A549 (cell line): ENCODE results near the gene ZNF335. TPM values are rescaled to one million over a fixed set of nuclear protein-coding genes. Genes with fewer than 3 reads are reported as not detected.
A peak's percentile ranks its signal among the peaks of the same experiment; 100 is the strongest.
"Not testable (repeated sequence)": the region's sequence is repeated elsewhere in the genome, so short reads cannot be mapped to it uniquely, and the experiment has no call there.

Experiments used
- ATAC-seq, 2 experiments: fragments of 200-7000 bp in 1 of 2; fragments of >200 bp in 1 of 2; cut with Nextera tagmentation in 1 of 2; cut with Tn5 transposase in 1 of 2; 3 replicates each; pipeline versions ENCODE4 v1.8.0 to v1.9.1; 2018 to 2020; ENCODE audit warnings: mild to moderate bottlenecking in 1 of 2, moderate library complexity in 1 of 2
- CTCF ChIA-PET: fragments of 300-600 bp; sonication (Branson Sonifier 250); formaldehyde crosslinking; extraction: SDS; loops from one replicate; lab custom pipeline; 2021; ENCODE audit warnings: antibody characterized with exemption, inconsistent platforms; lab: Yijun Ruan, JAX
- POLR2A ChIA-PET: fragments of 350-600 bp; formaldehyde crosslinking; extraction: SDS; loops from one replicate; lab custom pipeline; 2021; ENCODE audit warnings: antibody characterized with exemption, inconsistent platforms; lab: Yijun Ruan, JAX
- DNase-seq, 2 experiments: peaks; one replicate each; pipeline versions ENCODE4 v3.0.0 to v3.0.0-alpha.2; 2011 to 2016; ENCODE audit warnings: low read depth in 1 of 2, low spot score in 1 of 2
- FAIRE-seq: peaks from 2 replicates; lab custom pipeline; 2011; peaks lifted over from hg19 to GRCh38; lab: Jason Lieb, UNC
- H3K27ac ChIP-seq, 2 experiments: fragments of >200 bp; sonication (Bioruptor Twin); formaldehyde crosslinking; 3 replicates each; pipeline ENCODE4 v1.5.1; 2016 to 2017
- H3K4me1 ChIP-seq: fragments of >200 bp; sonication (Bioruptor Twin); formaldehyde crosslinking; 3 replicates; pipeline ENCODE4 v1.6.1; 2016
- H3K4me2 ChIP-seq: fragments of >200 bp; sonication (Bioruptor Twin); formaldehyde crosslinking; 3 replicates; pipeline ENCODE4 v1.6.1; 2016
- H3K4me3 ChIP-seq: fragments of >200 bp; sonication (Bioruptor Twin); formaldehyde crosslinking; 3 replicates; pipeline ENCODE4 v1.5.1; 2016
- H3K9me3 ChIP-seq: fragments of >200 bp; sonication (Bioruptor Twin); formaldehyde crosslinking; 3 replicates; pipeline ENCODE4 v1.6.1; 2016
- BCL3 ChIP-seq: fragments of >200 bp; sonication (Bioruptor Twin); formaldehyde crosslinking; IDR thresholded peaks from 3 replicates; pipeline ENCODE4 v1.6.1; 2016
- EHMT2 ChIP-seq: fragments of 200-600 bp; sonication (generic); IDR thresholded peaks from 2 replicates; pipeline ENCODE4 v1.6.1; 2016; ENCODE audit warnings: antibody characterized with exemption, low read depth, mild to moderate bottlenecking, moderate library complexity
- FOSL2 ChIP-seq, 2 experiments: fragments of 450-650 bp in 1 of 2; fragments of >200 bp in 1 of 2; sonication (Bioruptor Twin) in 1 of 2; formaldehyde crosslinking; IDR thresholded peaks; 2 replicates each; pipeline versions ENCODE4 v1.5.0 to v1.6.1; 2016 to 2020; ENCODE audit warnings: mild to moderate bottlenecking in 1 of 2, moderate library complexity in 1 of 2
- JUN ChIP-seq, 2 experiments: fragments of >200 bp; sonication (Bioruptor Twin); formaldehyde crosslinking; IDR thresholded peaks; 2 replicates in 1 of 2; 3 replicates in 1 of 2; pipeline ENCODE4 v1.6.1; 2016 to 2017
- PBX3 ChIP-seq: IDR thresholded peaks from 2 replicates; pipeline ENCODE4 v1.6.1; 2012
- WGBS: methylation state at CpG from one replicate; pipeline ENCODE4 v1.1.6; 2017; ENCODE audit errors: missing lambda C conversion rate; 5-methylcytosine and 5-hydroxymethylcytosine counted together
- polyA plus RNA-seq, 4 experiments: library from polyadenylated mRNA; depleted of rRNA in 3 of 4; stranded (reverse); fragments of >200 nt; fragmentation: RNase III in 1 of 4; extraction: RNeasy Plus Mini Kit Qiagen cat#74134 plus additional on column Dnase treatment in 1 of 4; gene quantifications; 2 replicates in 3 of 4; 3 replicates in 1 of 4; pipeline ENCODE4 v1.2.3, GENCODE V29; 2011 to 2017

The ZNF335 gene
- polyA plus RNA-seq, 2 of the 4 experiments (the other 2 are of a cell fraction) = 7.3 to 9.3 TPM

- POLR2A ChIA-PET = interaction anchor here (0.7 to 1.8 kb wide), 6 partner anchors 12 to 30 kb away, joined by 3 to 6 read pairs (median 4); partner anchors contain the start of gene CTSA
- Histone ChIP-seq H3K9me3 (no peaks in the 10 kb centered on the region), H3K4me3 (no peak overlapping the region), H3K27ac (peak overlapping the region in 1 of 2 experiments; percentile 29; a peak in 1 of 6 replicates), H3K4me2 (peak overlapping the region; percentile 32), H3K4me1 (peaks cover 22% of the 10 kb centered on the region)
- FAIRE-seq (no peak), ATAC-seq (peak; percentile 77 to 88), DNase-seq (peak; percentile 52 to 71)
- no peak for TF ChIP-seq EHMT2
- TF ChIP-seq FOSL2 (IDR thresholded peaks at IDR 0.05) = no peak
- peak; percentile 81 for TF ChIP-seq FOSL2 (CRISPR knock-in tag; IDR thresholded peaks at IDR 0.05)
- WGBS = 45% methylated on average over 8 of the region's 8 CpGs
- CTCF ChIA-PET = interaction anchor here (0.7 to 2.4 kb wide), 9 partner anchors 13 to 134 kb away, joined by 3 to 9 read pairs (median 5); partner anchors contain the start of gene CTSA
Measured at GRCh38 chr20:45905505-45906079, 66.4 kb downstream of the ZNF335 start.

DNA sequence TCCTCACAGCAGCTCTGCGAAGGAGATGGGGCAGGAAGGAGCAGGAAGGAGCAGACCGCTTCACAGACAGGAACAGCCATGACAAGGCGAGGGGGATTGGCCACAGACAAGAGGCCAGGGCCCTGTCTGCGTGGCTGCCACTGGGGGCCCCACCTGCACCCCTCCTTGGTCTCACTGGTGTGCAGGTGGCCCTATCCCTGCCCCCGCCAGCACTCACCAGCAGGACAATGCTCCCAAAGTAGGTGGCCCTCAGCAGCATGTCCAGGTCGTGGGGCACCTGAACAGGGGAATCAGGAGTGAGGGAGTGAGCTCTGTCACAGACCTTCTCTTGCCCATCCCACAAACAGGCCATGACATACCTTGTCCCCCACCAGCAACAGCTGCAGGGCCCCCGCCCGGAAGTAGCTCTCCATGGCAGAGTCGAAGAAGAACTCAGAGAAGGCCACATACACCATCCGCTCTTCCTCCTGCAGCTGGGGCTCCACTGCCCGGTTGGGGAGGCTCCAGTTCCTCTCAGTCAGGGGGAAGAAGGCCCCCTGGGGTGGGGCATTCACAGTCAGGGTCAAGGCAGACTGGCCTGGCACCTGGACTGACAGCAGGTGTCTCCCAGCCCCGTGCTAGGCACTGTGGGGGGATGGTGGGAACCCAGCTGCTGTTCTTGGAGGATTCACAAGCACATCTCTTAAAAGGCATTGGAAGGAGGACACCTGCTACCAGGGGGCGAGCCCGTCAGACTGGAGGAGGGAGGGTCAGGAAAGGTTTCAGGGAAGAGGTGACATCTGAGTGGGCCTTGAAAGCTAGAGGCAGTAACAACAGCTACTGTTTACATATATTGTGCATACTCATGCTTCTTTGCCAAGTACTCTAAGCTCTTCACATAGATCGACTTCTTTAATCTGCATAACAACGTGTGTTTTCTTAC lies 67.2 kb downstream of the ZNF335 start:
- 71% methylated on average over 14 of the region's 16 CpGs for WGBS
- H3K4me2 ChIP-seq = peak overlapping the region; percentile 32; the same call in 2 of the 3 replicates
- H3K4me3 ChIP-seq = no peak overlapping the region
- TF ChIP-seq JUN (IDR thresholded peaks at IDR 0.05) = 0 out of 5 replicates have a peak, but pooled peaks of 1 of the 2 experiments have one; percentile 4
- no peak for TF ChIP-seq PBX3
- peak overlapping the region in 1 of 2 experiments; percentile 31; a peak in 1 of 6 replicates for H3K27ac ChIP-seq
- ChIA-PET CTCF (interaction anchor here (0.6 to 2.4 kb wide), 11 partner anchors 12 to 134 kb away, joined by 3 to 9 read pairs (median 4); partner anchors contain the start of gene CTSA), POLR2A (interaction anchor here (0.7 to 1.8 kb wide), 6 partner anchors 11 to 30 kb away, joined by 3 to 6 read pairs (median 4); partner anchors contain the start of gene CTSA)
- no peak for DNase-seq
- peaks cover 15% of the 10 kb centered on the region for H3K4me1 ChIP-seq
- no peak for FAIRE-seq
- H3K9me3 ChIP-seq = no peaks in the 10 kb centered on the region
- ATAC-seq = peak; percentile 10 to 22; a peak in 3 of 6 replicates

- CTCF ChIA-PET = interaction anchor here (0.6 to 1.1 kb wide), 2 partner anchors 104 to 136 kb away, joined by 3 to 4 read pairs; no protein-coding TSS in a partner anchor
Measured at GRCh38 chr20:45902199-45902701, 69.8 kb downstream of the ZNF335 start.

DNA sequence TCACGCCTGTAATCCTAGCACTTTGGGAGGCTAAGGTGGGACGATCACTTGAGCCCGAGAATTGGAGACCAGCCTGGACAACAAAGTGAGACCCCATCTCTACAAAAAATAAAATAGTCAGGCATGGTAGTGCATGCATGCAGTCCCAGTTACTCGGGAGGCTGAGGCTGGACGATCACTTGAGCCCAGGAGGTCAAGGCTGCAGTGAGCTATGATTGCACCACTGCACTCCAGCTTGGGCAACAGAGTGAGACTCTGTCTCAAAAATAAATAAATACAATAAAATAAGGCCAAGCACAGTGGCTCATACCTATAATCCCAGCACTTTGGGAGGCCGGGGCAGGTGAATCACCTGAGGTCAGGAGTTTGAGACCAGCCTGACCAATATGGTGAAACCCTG lies 70.7 kb downstream of the ZNF335 start:
- H3K4me2 ChIP-seq, POLR2A ChIA-PET, FAIRE-seq, H3K9me3 ChIP-seq, ATAC-seq, CTCF ChIA-PET, H3K4me3 ChIP-seq, H3K27ac ChIP-seq, DNase-seq: not testable (repeated sequence)
- peaks cover 14% of the 10 kb centered on the region for H3K4me1 ChIP-seq
- 91% methylated on average over 6 of the region's 6 CpGs for WGBS

More at GRCh38 chr20:45902199-45902701, 69.8 kb downstream of the ZNF335 start:
- Histone ChIP-seq H3K4me3 (no peak overlapping the region), H3K27ac (no peak overlapping the region)
- POLR2A ChIA-PET = no interaction called here
- no peak; a peak in 1 of 6 replicates for ATAC-seq
- no peak for TF ChIP-seq BCL3
- TF ChIP-seq, all 56 proteins: peak for 0
- no peak overlapping the region for H3K4me2 ChIP-seq
- H3K9me3 ChIP-seq = no peaks in the 10 kb centered on the region
- DNase-seq (no peak), FAIRE-seq (no peak)
- H3K4me1 ChIP-seq = peaks cover 15% of the 10 kb centered on the region
- WGBS = 85% methylated on average over 14 of the region's 14 CpGs
